Stimulated activated CD8-positive, alpha-beta memory T cell treated with anti-CD3 and anti-CD28 coated beads, Interleukin-15, amount 100 ng/mL, for 48 hours (primary cell): ENCODE results near the gene ACAP2.
"Not testable (repeated sequence)": the region's sequence is repeated elsewhere in the genome, so short reads cannot be mapped to it uniquely, and the experiment has no call there.

ENCODE experiments used
- DNase-seq, 2 donors: peaks; one replicate each; pipeline ENCODE4 v3.0.0-alpha.2; 2020; ENCODE audit warnings: low read depth in 2 of 2

The ACAP2 gene

GRCh38 chr3:195442573-195443390, at the start of gene ACAP2:
ACAP2 (minus strand) TSS chr3:195443020; CDS start chr3:195442847, 173 bp downstream.
- DNase-seq = peak; percentile 100

- no peak for DNase-seq
These were observed 32.8 kb upstream of the ACAP2 start for GRCh38 chr3:195475614-195476013.

GRCh38 chr3:195475116-195475515, 32.3 kb upstream of the ACAP2 start:
- not testable (repeated sequence) for DNase-seq

- no peak for DNase-seq
These were observed 26.0 kb upstream of the ACAP2 start for GRCh38 chr3:195468841-195469240.

GRCh38 chr3:195468391-195468776, 25.6 kb upstream of the ACAP2 start:
- no peak for DNase-seq

GRCh38 chr3:195467641-195468390, 25.0 kb upstream of the ACAP2 start:
- no peak for DNase-seq

- no peak for DNase-seq
These were observed 23.4 kb upstream of the ACAP2 start for GRCh38 chr3:195466251-195466650.

GRCh38 chr3:195462922-195463321, 20.1 kb upstream of the ACAP2 start:
- not testable (repeated sequence) for DNase-seq

- no peak for DNase-seq
These were observed 19.4 kb upstream of the ACAP2 start for GRCh38 chr3:195462308-195462610.

GRCh38 chr3:195461594-195462307, 18.9 kb upstream of the ACAP2 start:
- no peak for DNase-seq

GRCh38 chr3:195460091-195460713, 17.4 kb upstream of the ACAP2 start:
- no peak for DNase-seq

GRCh38 chr3:195458316-195458717, 15.5 kb upstream of the ACAP2 start:
- no peak for DNase-seq

GRCh38 chr3:195455789-195456188, 13.0 kb upstream of the ACAP2 start:
- no peak for DNase-seq

GRCh38 chr3:195453236-195453635, 10.4 kb upstream of the ACAP2 start:
- DNase-seq = peak in 1 of 2 donors; percentile 4

- DNase-seq = no peak
These were observed 8.7 kb upstream of the ACAP2 start for GRCh38 chr3:195451373-195452015.

- DNase-seq = no peak
These were observed 8.0 kb upstream of the ACAP2 start for GRCh38 chr3:195450731-195451229.

GRCh38 chr3:195448205-195448875, 5.5 kb upstream of the ACAP2 start:
- DNase-seq = no peak

GRCh38 chr3:195447201-195447600, 4.4 kb upstream of the ACAP2 start:
- no peak for DNase-seq

GRCh38 chr3:195446359-195446758, 3.5 kb upstream of the ACAP2 start:
- DNase-seq = no peak

- no peak for DNase-seq
These were observed 3.1 kb upstream of the ACAP2 start for GRCh38 chr3:195445885-195446284.
